HG03469 (cell line): ENCODE data around the gene SMKR1.
"Not testable (repeated sequence)": the region's sequence is repeated elsewhere in the genome, so short reads cannot be mapped to it uniquely, and the experiment has no call there.

ENCODE experiments used
- ATAC-seq: cut with Tn5 transposase; IDR thresholded peaks from one replicate; pipeline ENCODE4 v1.9.1; 2021; ENCODE audit warnings: mild to moderate bottlenecking, moderate library complexity, moderate number of reproducible peaks; ENCODE audit not compliant: unreplicated experiment

Gene SMKR1

GRCh38 chr7:129481376-129481775, 21.0 kb upstream of the SMKR1 start:
- ATAC-seq = not testable (repeated sequence)

GRCh38 chr7:129482781-129483180, 19.6 kb upstream of the SMKR1 start:
- no peak for ATAC-seq

- ATAC-seq = no peak
These were observed 12.8 kb upstream of the SMKR1 start for GRCh38 chr7:129489491-129489890.

GRCh38 chr7:129492391-129492790, 9.9 kb upstream of the SMKR1 start:
- no peak for ATAC-seq

- no peak for ATAC-seq
These were observed 8.8 kb upstream of the SMKR1 start for GRCh38 chr7:129493555-129493954.

- ATAC-seq = peak; percentile 70
These were observed 8.3 kb upstream of the SMKR1 start for GRCh38 chr7:129494041-129494440.

- ATAC-seq = no peak
These were observed 6.3 kb upstream of the SMKR1 start for GRCh38 chr7:129495987-129496386.

GRCh38 chr7:129496653-129497052, 5.7 kb upstream of the SMKR1 start:
- no peak for ATAC-seq

GRCh38 chr7:129497156-129497555, 5.2 kb upstream of the SMKR1 start:
- no peak for ATAC-seq

GRCh38 chr7:129498021-129498420, 4.3 kb upstream of the SMKR1 start:
- no peak for ATAC-seq

- no peak for ATAC-seq
These were observed 2.3 kb upstream of the SMKR1 start for GRCh38 chr7:129499999-129500398.

GRCh38 chr7:129502708-129503685, 666 bp downstream of the SMKR1 start:
- ATAC-seq = no peak

- ATAC-seq = no peak
These were observed 1.4 kb downstream of the SMKR1 start for GRCh38 chr7:129503725-129504124.

- ATAC-seq = no peak
These were observed 9.9 kb downstream of the SMKR1 start for GRCh38 chr7:129512192-129512591.

- no peak for ATAC-seq
These were observed 11.2 kb downstream of the SMKR1 start for GRCh38 chr7:129513546-129513945.

GRCh38 chr7:129514683-129515082, 12.4 kb downstream of the SMKR1 start:
- ATAC-seq = no peak

- no peak for ATAC-seq
These were observed 13.1 kb downstream of the SMKR1 start for GRCh38 chr7:129515381-129515780.

- no peak for ATAC-seq
These were observed 15.6 kb downstream of the SMKR1 start for GRCh38 chr7:129517931-129518330.

GRCh38 chr7:129519464-129519863, 17.1 kb downstream of the SMKR1 start:
- no peak for ATAC-seq

- ATAC-seq = no peak
These were observed 20.0 kb downstream of the SMKR1 start for GRCh38 chr7:129522088-129522970.

- ATAC-seq = no peak
These were observed 20.6 kb downstream of the SMKR1 start for GRCh38 chr7:129522971-129523340.

- no peak for ATAC-seq
These were observed 21.6 kb downstream of the SMKR1 start for GRCh38 chr7:129523924-129524323.
